HepG2 (cell line): ENCODE data around the gene SH3D19. TPM values are rescaled to one million over a fixed set of nuclear protein-coding genes. Genes with fewer than 3 reads are reported as not detected.

Experiments used
- ATF2 ChIP-seq: sonication (generic); formaldehyde crosslinking; IDR thresholded peaks from 2 replicates; pipeline ENCODE4 v1.4.0; 2020; ENCODE audit warnings: missing genetic modification reagents
- BCL6 ChIP-seq: IDR thresholded peaks from 2 replicates; pipeline ENCODE4 v1.6.1; 2016; ENCODE audit warnings: missing genetic modification reagents, missing compliant biosample characterization
- BCLAF1 ChIP-seq: fragments of 450-650 bp; IDR thresholded peaks from 2 replicates; pipeline ENCODE4 v1.6.1; 2017; ENCODE audit warnings: mild to moderate bottlenecking
- RORA ChIP-seq: sonication (generic); formaldehyde crosslinking; IDR thresholded peaks from 2 replicates; pipeline ENCODE4 v1.5.0; 2020; ENCODE audit warnings: mild to moderate bottlenecking, missing genetic modification reagents, moderate library complexity
- ZBTB43 ChIP-seq: sonication (generic); formaldehyde crosslinking; conservative IDR thresholded peaks from 2 replicates; pipeline ENCODE4 v1.4.0; 2020; ENCODE audit warnings: missing genetic modification reagents
- ZBTB44 ChIP-seq: sonication (generic); formaldehyde crosslinking; IDR thresholded peaks from 2 replicates; pipeline ENCODE4 v1.4.0; 2020; ENCODE audit warnings: missing genetic modification reagents
- ZIK1 ChIP-seq: sonication (generic); formaldehyde crosslinking; IDR thresholded peaks from 2 replicates; pipeline ENCODE4 v1.5.0; 2020; ENCODE audit warnings: mild to moderate bottlenecking, low read depth, missing genetic modification reagents, borderline replicate concordance
- ZNF235 ChIP-seq: sonication (generic); formaldehyde crosslinking; IDR thresholded peaks from 2 replicates; pipeline ENCODE4 v1.8.1; 2023; ENCODE audit warnings: mild to moderate bottlenecking, missing genetic modification reagents, borderline replicate concordance
- ZNF281 ChIP-seq: sonication (generic); formaldehyde crosslinking; IDR thresholded peaks from 2 replicates; pipeline ENCODE4 v1.4.0; 2020; ENCODE audit warnings: missing genetic modification reagents, borderline replicate concordance
- ZNF609 ChIP-seq: sonication (generic); formaldehyde crosslinking; IDR thresholded peaks from 2 replicates; pipeline ENCODE4 v1.4.0; 2020; ENCODE audit warnings: mild to moderate bottlenecking, missing genetic modification reagents, borderline replicate concordance
- polyA plus RNA-seq, 8 experiments: library from polyadenylated mRNA; depleted of rRNA in 3 of 8; stranded (reverse) in 7 of 8; unstranded in 1 of 8; fragments of >200 nt; fragmentation: Illumina TruSeq in 4 of 8; extraction: Trizol in 4 of 8; gene quantifications; 2 replicates each; pipeline versions ENCODE4 v1.2.1 to v1.2.3, GENCODE V29; 2011 to 2016; ENCODE audit warnings: low read depth in 4 of 8, missing spikeins in 1 of 8, mixed read lengths in 1 of 8; ENCODE audit not compliant: insufficient read depth in 1 of 8
- total RNA-seq, 5 experiments: library from RNA; depleted of rRNA; stranded (reverse); fragments of >200 nt; fragmentation: Illumina TruSeq; extraction: Trizol; gene quantifications; 2 replicates each; pipeline ENCODE4 v1.2.3, GENCODE V29; 2016; ENCODE audit warnings: low read depth in 1 of 5

SH3D19 gene
- total and polyA plus RNA-seq, 2 of the 13 experiments (the other 11 are each of a cell fraction or from before 2014, with no cell fraction given) = 31.2 to 38.0 TPM

GRCh38 chr4:151204925-151205524 lies 120.4 kb downstream of the SH3D19 start (continued):
- TF ChIP-seq ZBTB43 (CRISPR knock-in tag) = peak; percentile 85
- TF ChIP-seq BCLAF1 = no peak
- TF ChIP-seq RORA = no peak
- peak; percentile 11; the same call in 1 of the 2 replicates for TF ChIP-seq ZNF281 (CRISPR knock-in tag)
- TF ChIP-seq ATF2 (CRISPR knock-in tag) = peak; percentile 42; the same call in 1 of the 2 replicates
- peak; percentile 71; the same call in 1 of the 2 replicates for TF ChIP-seq ZNF609 (CRISPR knock-in tag)
- peak; percentile 70 for TF ChIP-seq BCL6 (CRISPR knock-in tag)
- no peak for TF ChIP-seq ZIK1
- no peak for TF ChIP-seq ZBTB44 (CRISPR knock-in tag)
- no peak for TF ChIP-seq ZNF235 (CRISPR knock-in tag)
